ENCODE measurements around the gene MTHFD1.

MTHFD1 gene

GRCh38 chr14:64509036-64509435 is 120.9 kb downstream of the MTHFD1 start:
- TF ChIP-seq CTCF (IDR thresholded peaks at IDR 0.05; ENCODE audit: borderline replicate concordance, insufficient read depth, low read depth, low read length) = no peak
- H3K4me3 ChIP-seq (ENCODE audit: low read depth, low read length) = no peak overlapping the region
